ENCODE results near the gene ATP6V1B1. TPM values are rescaled to one million over a fixed set of nuclear protein-coding genes. Genes with fewer than 3 reads are reported as not detected.

The ATP6V1B1 gene
- total RNA-seq, 4 donors from 2014 or later = 22.7 to 66.9 (median 39.5) TPM

DNA sequence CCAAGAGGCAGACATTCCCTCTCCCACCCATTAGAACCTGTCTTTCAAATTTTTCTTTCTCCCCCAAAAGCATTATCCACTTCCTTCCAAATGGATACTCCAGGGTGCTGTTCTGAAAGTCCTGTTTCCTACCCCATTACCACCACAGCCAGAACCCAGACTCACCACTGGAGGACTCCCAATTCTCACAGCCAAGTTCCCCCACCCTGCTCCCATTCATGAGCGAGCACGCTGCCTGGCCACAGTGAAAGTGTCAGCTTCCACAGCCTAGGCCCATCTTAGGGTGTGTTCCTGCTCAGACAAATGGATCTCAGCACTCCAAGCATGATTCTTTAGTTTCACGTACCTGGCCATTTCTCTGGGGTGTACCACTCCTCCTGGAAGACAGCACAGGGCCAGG is 38.9 kb downstream of the ATP6V1B1 start:
- 93% methylated on average over 3 of the region's 3 CpGs for WGBS

DNA sequence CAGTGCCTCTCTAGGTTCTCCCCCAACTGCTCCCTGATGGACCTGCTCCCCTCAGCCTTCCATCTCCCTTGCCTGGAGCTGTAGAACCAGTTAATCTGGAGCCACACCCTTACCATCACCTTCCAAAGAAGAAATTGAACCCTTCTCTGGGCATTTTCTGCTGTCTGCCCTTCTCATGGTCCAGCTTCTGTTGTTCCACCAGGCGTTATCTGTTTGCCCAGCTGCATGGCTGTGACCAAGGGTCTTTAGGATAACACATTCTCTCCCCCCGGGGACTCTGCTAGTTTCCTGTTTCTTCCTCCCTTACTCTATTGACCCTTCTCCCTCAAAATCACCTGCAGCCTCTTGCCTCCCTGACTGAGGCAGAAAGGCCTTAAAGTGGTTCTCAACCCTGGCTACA is 39.5 kb downstream of the ATP6V1B1 start:
- H3K36me3 ChIP-seq = no peaks in the 10 kb centered on the region
- 86% methylated on average over 2 of the region's 2 CpGs for WGBS
- no peaks in the 10 kb centered on the region for H3K9me3 ChIP-seq
- H3K27me3 ChIP-seq = no peaks in the 10 kb centered on the region
- peaks cover 28% of the 10 kb centered on the region for H3K4me1 ChIP-seq
- TF ChIP-seq POLR2AphosphoS5 (IDR thresholded peaks at IDR 0.05) = no peak
- no peak for TF ChIP-seq EP300 (IDR thresholded peaks at IDR 0.05)
- no peak for TF ChIP-seq POLR2A (IDR thresholded peaks at IDR 0.05)
- TF ChIP-seq, protein P1, sequence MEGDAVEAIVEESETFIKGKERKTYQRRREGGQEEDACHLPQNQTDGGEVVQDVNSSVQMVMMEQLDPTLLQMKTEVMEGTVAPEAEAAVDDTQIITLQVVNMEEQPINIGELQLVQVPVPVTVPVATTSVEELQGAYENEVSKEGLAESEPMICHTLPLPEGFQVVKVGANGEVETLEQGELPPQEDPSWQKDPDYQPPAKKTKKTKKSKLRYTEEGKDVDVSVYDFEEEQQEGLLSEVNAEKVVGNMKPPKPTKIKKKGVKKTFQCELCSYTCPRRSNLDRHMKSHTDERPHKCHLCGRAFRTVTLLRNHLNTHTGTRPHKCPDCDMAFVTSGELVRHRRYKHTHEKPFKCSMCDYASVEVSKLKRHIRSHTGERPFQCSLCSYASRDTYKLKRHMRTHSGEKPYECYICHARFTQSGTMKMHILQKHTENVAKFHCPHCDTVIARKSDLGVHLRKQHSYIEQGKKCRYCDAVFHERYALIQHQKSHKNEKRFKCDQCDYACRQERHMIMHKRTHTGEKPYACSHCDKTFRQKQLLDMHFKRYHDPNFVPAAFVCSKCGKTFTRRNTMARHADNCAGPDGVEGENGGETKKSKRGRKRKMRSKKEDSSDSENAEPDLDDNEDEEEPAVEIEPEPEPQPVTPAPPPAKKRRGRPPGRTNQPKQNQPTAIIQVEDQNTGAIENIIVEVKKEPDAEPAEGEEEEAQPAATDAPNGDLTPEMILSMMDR (IDR thresholded peaks at IDR 0.05) = no peak
- no peak overlapping the region for H3K27ac ChIP-seq
- no peak overlapping the region for H3K4me3 ChIP-seq
- no peak for DNase-seq (ENCODE audit: low spot score in 2 of 2)

More for the DNA sequence above, 38.9 kb downstream of the ATP6V1B1 start:
- TF ChIP-seq EP300 (IDR thresholded peaks at IDR 0.05) = no peak
- TF ChIP-seq, protein P1 (IDR thresholded peaks at IDR 0.05) = no peak
- TF ChIP-seq POLR2AphosphoS5 (IDR thresholded peaks at IDR 0.05) = no peak
- Histone ChIP-seq H3K27me3 (no peaks in the 10 kb centered on the region), H3K4me3 (no peak overlapping the region), H3K36me3 (no peaks in the 10 kb centered on the region), H3K4me1 (peaks cover 28% of the 10 kb centered on the region), H3K27ac (no peak overlapping the region), H3K9me3 (no peaks in the 10 kb centered on the region)
- DNase-seq (ENCODE audit: low spot score in 2 of 2) = peak in 1 of 2 donors; percentile 34

DNA sequence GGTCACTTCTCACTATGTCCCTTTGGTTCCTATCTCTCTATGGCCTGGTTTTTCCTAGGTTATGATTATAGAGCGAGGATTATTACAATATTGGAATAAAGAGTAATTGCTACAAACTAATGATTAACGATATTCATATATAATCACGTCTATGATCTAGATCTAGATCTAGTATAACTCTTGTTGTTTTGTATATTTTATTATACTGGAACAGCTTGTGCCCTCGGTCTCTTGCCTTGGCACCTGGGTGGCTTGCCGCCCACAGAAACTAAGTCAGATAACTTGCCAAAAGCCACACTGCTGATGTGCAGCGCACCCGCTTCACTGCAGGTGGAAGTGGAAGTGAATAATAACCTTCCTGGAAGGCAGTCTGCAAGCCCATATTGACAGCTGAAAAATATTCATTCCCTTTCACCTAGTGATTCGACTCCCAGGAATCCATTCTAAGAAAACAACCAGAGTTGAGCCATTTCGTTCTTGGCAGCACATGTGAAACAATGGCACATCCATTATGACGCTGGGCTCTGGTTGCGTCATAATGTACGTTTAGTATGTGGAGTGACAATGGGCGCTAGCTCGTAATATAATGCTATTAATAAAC is 42.0 kb downstream of the ATP6V1B1 start:
- Histone ChIP-seq H3K4me1 (peaks cover 28% of the 10 kb centered on the region), H3K36me3 (peaks cover under 1% of the 10 kb centered on the region), H3K4me3 (peak overlapping the region; percentile 70), H3K9me3 (no peaks in the 10 kb centered on the region), H3K27ac (peak overlapping the region; percentile 78), H3K27me3 (no peaks in the 10 kb centered on the region)
- TF ChIP-seq, protein P1 (IDR thresholded peaks at IDR 0.05) = no peak
- TF ChIP-seq POLR2AphosphoS5 (IDR thresholded peaks at IDR 0.05) (peak in 2 of 3 donors; percentile 15 to 78), EP300 (IDR thresholded peaks at IDR 0.05) (no peak), POLR2A (IDR thresholded peaks at IDR 0.05) (no peak)
- WGBS = 18% methylated on average over 14 of the region's 14 CpGs
- DNase-seq (ENCODE audit: low spot score in 2 of 2) = peak in 1 of 2 donors; percentile 81

DNA sequence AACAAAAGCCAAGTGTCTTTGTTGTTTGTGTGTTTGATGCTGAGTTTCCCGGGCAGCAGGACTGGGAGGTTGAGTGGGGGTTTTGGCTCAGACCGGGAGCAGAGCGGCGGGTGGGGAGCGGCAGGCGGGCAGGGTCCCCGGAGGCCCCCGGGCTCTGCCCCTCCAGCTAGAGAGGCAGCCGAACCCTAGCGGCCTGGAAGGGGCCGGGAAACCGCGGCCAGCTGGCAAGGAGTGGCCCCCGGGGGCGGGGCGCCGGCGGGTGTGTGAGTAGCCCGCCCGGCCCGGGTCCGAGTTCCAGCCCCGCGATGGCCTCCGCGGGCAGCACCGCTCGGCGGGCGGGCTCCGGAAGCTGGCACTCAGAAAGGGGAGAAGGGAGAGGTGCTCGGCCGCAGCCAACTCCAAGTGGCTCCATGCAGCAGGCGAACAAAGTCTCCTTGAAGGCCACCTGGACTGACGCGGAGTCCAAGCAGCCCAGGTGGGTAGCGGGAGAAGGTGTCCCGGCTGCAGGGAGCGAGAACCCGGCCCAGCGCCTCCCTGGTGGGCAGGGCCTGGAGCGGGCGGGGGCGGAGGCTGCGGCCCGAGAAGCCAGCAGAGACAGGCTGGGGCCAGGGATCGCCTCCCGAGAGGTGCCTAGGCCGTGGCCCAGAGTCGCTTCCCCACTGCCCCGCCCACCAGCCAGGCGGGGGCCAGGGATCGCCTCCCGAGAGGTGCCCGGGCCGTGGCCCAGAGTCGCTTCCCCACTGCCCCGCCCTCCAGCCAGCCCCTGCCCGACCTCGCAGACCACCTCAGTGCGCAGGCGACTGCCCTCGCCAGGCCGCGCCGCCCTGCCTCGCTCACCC is 42.9 kb downstream of the ATP6V1B1 start, which contains the start of gene ANKRD53:
ANKRD53 (plus strand) TSS at position 290 of the 839 bp plus-strand sequence; CDS start at position 306, 16 bp downstream.
- peaks cover 4% of the 10 kb centered on the region for H3K36me3 ChIP-seq
- 2% methylated on average over 9 of the region's 67 CpGs for WGBS

More for the DNA sequence above, 42.9 kb downstream of the ATP6V1B1 start, which contains the start of gene ANKRD53:
- peak within 1 kb of the TSS; percentile 70 for H3K4me3 ChIP-seq
- TF ChIP-seq, protein P1 (IDR thresholded peaks at IDR 0.05) = no peak
- TF ChIP-seq EP300 (IDR thresholded peaks at IDR 0.05) (no peak), POLR2AphosphoS5 (IDR thresholded peaks at IDR 0.05) (no peak), POLR2A (IDR thresholded peaks at IDR 0.05) (no peak)
- H3K9me3 ChIP-seq = no peaks in the 10 kb centered on the region
- DNase-seq (ENCODE audit: low spot score in 2 of 2) = peak; percentile 82 to 86
- H3K4me1 ChIP-seq = peaks cover 28% of the 10 kb centered on the region
- H3K27me3 ChIP-seq = no peaks in the 10 kb centered on the region
- H3K27ac ChIP-seq = peak within 1 kb of the TSS; percentile 78

Data from suprapubic skin (tissue), 4 donors.